Measurements from ENCODE around the gene DDX41. TPM values are rescaled to one million over a fixed set of nuclear protein-coding genes. Genes with fewer than 3 reads are reported as not detected.

The DDX41 gene
- total and polyA plus RNA-seq, 2 of the 13 experiments (the other 11 are each of a cell fraction or from before 2014, with no cell fraction given), result 62.8 to 105 TPM

GRCh38 chr5:177516601-177517568 is at the start of gene DDX41 (continued):
- TF ChIP-seq BORCS8-MEF2B (CRISPR knock-in tag; IDR thresholded peaks at IDR 0.05) (peak; percentile 38; the same call in 1 of the 2 replicates), HOXA3 (CRISPR knock-in tag; IDR thresholded peaks at IDR 0.05) (peak; percentile 96), HNRNPLL (IDR thresholded peaks at IDR 0.05; ENCODE audit: low read depth, low read length, poor library complexity, severe bottlenecking) (peak; percentile 89), ZNF432 (CRISPR knock-in tag; IDR thresholded peaks at IDR 0.05; ENCODE audit: borderline replicate concordance) (no peak), KLF6 (CRISPR knock-in tag; IDR thresholded peaks at IDR 0.05) (no peak), IKZF1 (IDR thresholded peaks at IDR 0.05) (no peak), XRCC5 (optimal IDR thresholded peaks at IDR 0.05; ENCODE audit: low read length) (peak; percentile 81), ZNF616 (CRISPR knock-in tag; IDR thresholded peaks at IDR 0.05; ENCODE audit: low read depth) (peak; percentile 27; the same call in 1 of the 2 replicates), ZNF580 (CRISPR knock-in tag; IDR thresholded peaks at IDR 0.05; ENCODE audit: borderline replicate concordance, low read depth) (peak; percentile 97; the same call in 1 of the 2 replicates), ZNF850 (CRISPR knock-in tag; conservative IDR thresholded peaks at IDR 0.05) (no peak), MAFK (conservative IDR thresholded peaks at IDR 0.05 in 1 of 2, IDR thresholded peaks at IDR 0.05 in 1 of 2; ENCODE audit: low read length in 2 of 2) (no peak), ZNF572 (CRISPR knock-in tag; IDR thresholded peaks at IDR 0.05) (no peak; the same call in 1 of the 2 replicates), ZNF318 (CRISPR knock-in tag; IDR thresholded peaks at IDR 0.05) (no peak; the same call in 1 of the 2 replicates), SMAD3 (CRISPR knock-in tag; IDR thresholded peaks at IDR 0.05) (peak; percentile 75; the same call in 1 of the 2 replicates), REPIN1 (CRISPR knock-in tag; IDR thresholded peaks at IDR 0.05; ENCODE audit: borderline replicate concordance, low read depth) (peak; percentile 97), RNF2 (conservative IDR thresholded peaks at IDR 0.05; ENCODE audit: low read depth) (peak; percentile 59; the same call in 1 of the 2 replicates), ZNF329 (CRISPR knock-in tag; IDR thresholded peaks at IDR 0.05; ENCODE audit: low read depth) (no peak), SMAD1 (CRISPR knock-in tag; IDR thresholded peaks at IDR 0.05; ENCODE audit: borderline replicate concordance, low read depth) (peak; percentile 89; the same call in 1 of the 2 replicates), POLR2G (IDR thresholded peaks at IDR 0.05; ENCODE audit: low read depth, low read length) (peak; percentile 88), ZNF124 (CRISPR knock-in tag; IDR thresholded peaks at IDR 0.05) (peak; percentile 95)

Measured in HepG2 (cell line).